Measurements from ENCODE around the gene CCDC78. TPM values are rescaled to one million over a fixed set of nuclear protein-coding genes. Genes with fewer than 3 reads are reported as not detected.

The CCDC78 gene
- total RNA-seq, 2 donors from 2014 or later, result 3.0 to 3.9 TPM

DNA sequence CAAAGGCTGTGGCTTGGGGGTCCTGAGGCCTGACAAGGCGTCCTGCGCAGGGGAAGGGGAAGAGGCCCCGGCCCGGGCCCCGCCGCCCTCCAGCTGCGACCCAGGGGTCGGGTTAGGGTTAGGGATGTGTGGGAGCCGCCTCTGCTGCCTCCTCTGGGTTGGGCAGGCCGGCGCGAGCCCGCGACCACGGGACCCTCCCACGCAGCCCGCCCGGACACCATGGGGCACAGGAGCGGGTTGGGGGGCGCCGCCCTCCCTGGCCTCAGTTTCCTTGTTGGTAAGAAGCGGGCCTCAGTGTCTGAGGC, 14.2 kb upstream of the CCDC78 start:
- Mint-ChIP-seq H3K9me3 (no peaks in the 10 kb centered on the region), H3K27ac (peak overlapping the region; percentile 79), H3K4me3 (peak overlapping the region; percentile 87 to 88), H3K4me1 (ENCODE audit: low read depth) (peaks cover 44% of the 10 kb centered on the region), H3K27me3 (ENCODE audit: low read depth) (no peaks in the 10 kb centered on the region), H3K36me3 (ENCODE audit: insufficient read depth in 2 of 2) (peaks cover under 1 to 4% of the 10 kb centered on the region in 2 donors)
- ATAC-seq (replicated peaks in 1 of 2), result peak in 1 of 2 donors; percentile 10
- no peak for DNase-seq

DNA sequence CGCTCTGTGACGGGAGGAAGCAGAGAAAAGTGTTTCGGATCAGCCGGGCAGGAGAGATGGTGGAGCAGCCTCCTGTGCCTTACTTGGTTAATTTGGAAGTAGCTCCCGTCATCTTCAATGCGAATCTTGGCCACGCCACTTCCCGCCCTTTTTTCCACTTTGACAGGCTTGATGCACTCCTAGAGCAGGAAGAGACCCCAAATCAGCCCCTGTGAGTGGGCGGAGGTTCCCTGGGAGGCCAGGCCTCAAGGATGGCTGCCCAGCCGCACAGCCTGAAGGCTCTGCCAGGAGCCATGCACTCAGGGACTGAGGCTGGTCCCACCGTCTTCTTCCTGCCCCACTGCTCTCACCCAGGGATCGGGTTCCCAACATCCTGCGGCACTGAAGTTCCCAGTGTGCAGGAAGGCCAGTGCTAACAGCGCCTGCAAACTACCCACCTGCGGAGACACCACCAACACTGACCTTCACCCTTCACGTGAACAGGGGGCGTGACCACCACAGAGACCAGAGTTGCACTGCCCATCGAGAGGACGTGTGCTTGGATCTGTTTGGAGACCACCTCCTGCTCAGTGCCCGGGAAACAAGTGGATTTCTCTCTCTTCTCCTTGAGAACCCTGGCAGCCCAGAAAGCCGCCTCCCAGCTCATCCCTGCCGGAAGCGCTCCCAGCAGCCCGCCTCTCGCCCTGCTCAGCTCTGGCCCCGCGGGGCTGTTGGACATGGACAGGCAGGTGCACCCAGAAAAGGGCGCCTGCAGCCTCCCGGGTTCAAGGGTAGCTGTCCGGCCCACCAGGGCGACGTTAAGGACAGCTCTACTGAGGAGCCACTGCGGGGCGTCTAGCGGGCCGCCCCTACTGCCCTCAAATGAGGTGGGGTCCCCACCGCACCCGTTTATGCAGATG, 13.6 kb upstream of the CCDC78 start:
- DNase-seq (no peak), ATAC-seq (replicated peaks in 1 of 2) (no peak)
- Mint-ChIP-seq H3K4me1 (ENCODE audit: low read depth) (peaks cover 48% of the 10 kb centered on the region), H3K27me3 (ENCODE audit: low read depth) (no peaks in the 10 kb centered on the region), H3K9me3 (no peaks in the 10 kb centered on the region), H3K36me3 (ENCODE audit: insufficient read depth in 2 of 2) (peaks cover 4 to 6% of the 10 kb centered on the region in 2 donors), H3K4me3 (peak overlapping the region; percentile 87 to 88), H3K27ac (peak overlapping the region; percentile 79)

DNA sequence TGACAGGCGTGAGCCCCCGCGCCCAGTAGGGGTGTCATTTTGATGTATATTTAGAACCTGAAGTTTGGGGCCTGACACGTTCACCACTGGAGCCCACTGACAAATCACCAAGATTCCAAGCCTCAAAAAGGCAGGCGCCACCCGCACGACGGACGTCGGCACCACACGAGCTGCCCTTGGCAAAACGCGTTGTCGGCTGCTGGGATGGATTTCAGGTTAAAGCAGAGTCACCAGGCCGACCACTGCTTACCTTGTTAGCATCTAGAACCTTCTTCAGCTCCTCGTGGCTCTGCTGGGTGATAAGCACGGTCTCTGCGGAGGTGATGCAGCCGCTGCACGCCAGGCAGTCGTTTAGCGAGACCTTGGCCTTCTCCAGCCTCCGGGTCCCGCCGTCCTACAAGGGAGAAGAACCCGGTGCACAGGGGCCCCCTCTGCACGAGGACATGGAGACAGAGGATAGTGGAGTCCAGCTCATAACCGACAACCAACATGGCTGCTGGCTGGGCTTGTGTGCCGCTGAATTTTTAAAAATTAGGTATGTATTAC, 10.8 kb upstream of the CCDC78 start:
- Mint-ChIP-seq H3K27me3 (ENCODE audit: low read depth) (no peaks in the 10 kb centered on the region), H3K4me1 (ENCODE audit: low read depth) (peaks cover 48% of the 10 kb centered on the region), H3K4me3 (peak overlapping the region in 1 of 2 donors; percentile 65), H3K9me3 (no peaks in the 10 kb centered on the region), H3K27ac (no peak overlapping the region), H3K36me3 (ENCODE audit: insufficient read depth in 2 of 2) (peaks cover 4 to 6% of the 10 kb centered on the region in 2 donors)
- DNase-seq (no peak), ATAC-seq (replicated peaks in 1 of 2) (no peak)

DNA sequence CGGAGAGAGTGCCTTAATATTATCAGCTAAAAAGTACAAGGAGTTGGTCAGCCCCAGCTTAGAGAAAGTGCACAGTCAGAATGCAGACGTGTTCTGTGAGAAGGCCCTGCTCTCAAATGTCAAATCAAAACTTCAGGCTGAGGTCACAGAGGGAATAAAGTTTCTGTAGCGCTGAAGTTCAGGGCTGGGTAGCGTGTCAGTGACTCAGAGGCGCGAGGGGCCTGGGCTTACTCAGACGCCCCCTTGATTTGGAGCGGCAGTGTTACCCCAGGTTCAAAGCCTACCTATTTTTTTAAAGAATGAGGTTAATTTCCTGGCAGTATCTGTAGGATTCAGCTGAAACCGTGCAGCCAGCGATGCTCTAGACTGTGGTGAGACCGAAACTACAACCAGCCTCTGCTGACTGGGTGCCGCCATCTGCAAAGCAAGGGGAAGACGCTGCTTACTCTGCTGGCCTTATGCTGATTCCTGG, 9.8 kb upstream of the CCDC78 start:
- ATAC-seq (replicated peaks in 1 of 2), result peak; percentile 87 to 89
- Mint-ChIP-seq H3K36me3 (ENCODE audit: insufficient read depth in 2 of 2) (peaks cover 4 to 6% of the 10 kb centered on the region in 2 donors), H3K9me3 (no peaks in the 10 kb centered on the region), H3K4me1 (ENCODE audit: low read depth) (peaks cover 48% of the 10 kb centered on the region), H3K27ac (peak overlapping the region; percentile 51), H3K27me3 (ENCODE audit: low read depth) (no peaks in the 10 kb centered on the region), H3K4me3 (peak overlapping the region; percentile 65 to 80)
- DNase-seq, result peak; percentile 76 to 86

DNA sequence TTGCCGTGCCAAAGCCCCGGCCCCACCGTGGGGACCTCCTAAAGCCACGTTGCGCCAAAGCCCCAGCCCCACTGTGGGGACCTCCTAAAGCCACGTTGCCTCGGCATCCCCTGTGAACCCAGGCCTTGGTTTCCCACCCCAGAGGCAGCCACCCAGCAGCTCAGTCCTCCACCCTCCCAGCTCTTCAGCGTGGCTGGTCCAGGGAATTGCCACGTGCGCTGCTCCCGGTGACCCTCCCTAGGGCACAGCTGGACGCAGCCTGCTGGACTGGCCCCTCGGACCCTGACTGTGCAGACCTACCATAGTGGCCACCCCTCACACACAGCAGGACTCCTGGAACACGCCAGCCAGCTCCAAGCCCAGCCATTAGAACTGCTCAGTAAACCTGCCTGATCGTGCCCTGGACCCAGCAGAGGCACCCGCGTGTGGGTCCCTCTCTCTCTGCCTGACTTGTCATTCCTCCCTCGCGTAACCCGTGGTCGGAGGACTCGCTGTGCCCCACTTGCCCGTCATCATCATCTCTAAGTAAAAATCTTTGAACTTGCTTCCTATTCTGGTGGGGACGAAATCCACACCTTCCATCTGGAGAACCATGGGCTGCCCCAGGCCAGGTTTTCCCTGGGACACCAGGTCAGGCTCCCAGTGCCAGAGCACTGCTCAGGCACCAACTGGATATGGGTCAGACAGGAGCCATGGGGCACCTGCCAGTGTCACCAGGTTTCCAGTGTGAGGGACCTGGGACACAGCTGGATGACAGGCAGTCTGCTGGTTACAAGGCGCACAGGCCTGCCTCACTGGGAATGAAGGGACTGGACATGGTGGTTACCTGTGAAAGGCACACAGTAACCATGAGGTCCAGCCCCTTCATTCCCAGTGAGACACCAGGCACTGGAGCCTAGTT, 9.0 kb upstream of the CCDC78 start:
- Mint-ChIP-seq H3K4me1 (ENCODE audit: low read depth) (peaks cover 48% of the 10 kb centered on the region), H3K27ac (no peak overlapping the region), H3K4me3 (peak overlapping the region; percentile 1 to 65), H3K9me3 (no peaks in the 10 kb centered on the region), H3K36me3 (ENCODE audit: insufficient read depth in 2 of 2) (peaks cover 4 to 6% of the 10 kb centered on the region in 2 donors), H3K27me3 (ENCODE audit: low read depth) (no peaks in the 10 kb centered on the region)
- no peak for DNase-seq
- ATAC-seq (replicated peaks in 1 of 2), result no peak

DNA sequence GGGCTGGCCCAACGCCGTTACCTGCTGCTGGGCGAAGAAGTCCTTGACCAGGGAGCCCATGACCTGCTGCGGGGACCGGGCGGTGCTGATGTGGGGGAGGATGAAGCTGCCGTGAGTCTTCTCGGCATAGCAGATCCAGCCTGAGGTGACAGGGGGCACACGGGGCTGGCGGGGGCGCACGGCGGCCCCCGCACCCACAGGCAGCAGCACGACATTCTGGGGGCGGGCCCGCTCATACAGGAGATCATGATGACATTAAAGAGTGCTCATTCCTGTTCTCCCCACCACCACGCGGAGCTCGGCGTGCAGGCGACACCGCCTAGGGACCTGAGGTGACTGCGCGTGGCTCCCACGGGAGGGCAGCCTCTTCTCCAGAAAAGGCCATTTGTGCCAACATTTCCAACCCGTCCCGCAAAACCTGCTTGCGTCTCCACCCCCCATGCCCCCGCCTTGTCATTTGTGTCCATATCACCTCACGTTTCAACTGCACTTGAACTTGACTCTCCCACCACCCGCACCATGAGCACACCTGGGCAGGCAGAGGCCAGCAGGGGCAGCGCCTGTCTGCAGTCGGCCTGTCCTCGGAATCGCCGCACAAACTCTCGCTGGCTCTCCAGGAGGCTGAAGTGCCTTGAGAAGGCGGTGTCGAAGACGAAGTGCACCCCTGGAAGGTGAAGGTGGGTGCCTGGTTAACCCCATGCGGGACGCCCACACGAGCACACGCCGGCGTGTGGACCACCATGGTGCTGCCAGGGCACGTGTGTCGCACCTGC, 8.2 kb upstream of the CCDC78 start:
- DNase-seq (no peak), ATAC-seq (replicated peaks in 1 of 2) (no peak)
- H3K36me3 Mint-ChIP-seq (ENCODE audit: insufficient read depth in 2 of 2), result peaks cover 4 to 6% of the 10 kb centered on the region in 2 donors
- H3K27ac Mint-ChIP-seq, result no peak overlapping the region
- no peaks in the 10 kb centered on the region for H3K9me3 Mint-ChIP-seq
- H3K4me3 Mint-ChIP-seq, result no peak overlapping the region
- H3K27me3 Mint-ChIP-seq (ENCODE audit: low read depth), result no peaks in the 10 kb centered on the region
- peaks cover 40% of the 10 kb centered on the region for H3K4me1 Mint-ChIP-seq (ENCODE audit: low read depth)

DNA sequence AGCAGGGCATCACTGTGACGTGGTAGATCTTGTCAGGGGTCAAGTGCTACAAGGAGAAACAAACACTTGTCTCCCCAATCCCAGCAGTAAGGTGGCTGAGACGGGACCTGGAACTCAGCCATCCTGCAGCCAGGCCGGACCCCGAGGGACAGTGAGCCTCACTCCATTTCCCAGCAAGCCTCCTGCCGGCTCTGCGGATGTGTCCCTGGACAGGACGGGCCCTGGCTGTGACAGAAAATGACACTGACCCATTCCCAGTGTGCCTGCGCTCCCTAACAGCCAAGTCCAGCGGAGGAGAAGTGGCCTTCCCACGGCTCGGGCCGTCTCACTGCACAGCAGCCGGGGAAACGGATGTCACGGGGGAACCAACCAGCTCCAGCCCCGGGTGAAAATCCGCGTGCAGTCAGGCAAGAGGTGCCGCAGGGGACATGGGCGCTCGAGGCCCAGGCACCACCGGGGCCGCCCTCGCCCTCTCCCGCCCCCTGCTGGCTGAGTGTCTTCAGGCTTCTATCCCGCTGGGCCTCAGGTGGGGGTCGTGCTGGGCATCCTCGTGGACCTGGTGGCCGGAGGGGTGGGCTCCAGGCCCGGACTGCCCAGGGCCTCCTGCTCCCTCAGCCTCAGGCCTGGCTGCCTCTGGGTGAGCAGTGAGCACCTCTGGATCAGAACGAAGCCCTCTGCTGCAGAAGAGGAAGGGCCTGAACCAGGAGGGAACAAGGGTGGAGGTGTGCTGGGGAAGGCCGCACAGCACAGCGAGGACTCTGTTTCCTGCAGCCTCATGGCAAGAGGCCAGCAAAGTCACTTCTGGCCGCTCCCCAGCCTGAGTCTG, 7.4 kb upstream of the CCDC78 start:
- no peaks in the 10 kb centered on the region for H3K27me3 Mint-ChIP-seq (ENCODE audit: low read depth)
- peaks cover 32% of the 10 kb centered on the region for H3K4me1 Mint-ChIP-seq (ENCODE audit: low read depth)
- no peak overlapping the region for H3K4me3 Mint-ChIP-seq
- H3K9me3 Mint-ChIP-seq, result no peaks in the 10 kb centered on the region
- peak in 1 of 2 donors; percentile 58 for DNase-seq
- no peak for ATAC-seq (replicated peaks in 1 of 2)
- peaks cover 4 to 6% of the 10 kb centered on the region in 2 donors for H3K36me3 Mint-ChIP-seq (ENCODE audit: insufficient read depth in 2 of 2)
- no peak overlapping the region for H3K27ac Mint-ChIP-seq

DNA sequence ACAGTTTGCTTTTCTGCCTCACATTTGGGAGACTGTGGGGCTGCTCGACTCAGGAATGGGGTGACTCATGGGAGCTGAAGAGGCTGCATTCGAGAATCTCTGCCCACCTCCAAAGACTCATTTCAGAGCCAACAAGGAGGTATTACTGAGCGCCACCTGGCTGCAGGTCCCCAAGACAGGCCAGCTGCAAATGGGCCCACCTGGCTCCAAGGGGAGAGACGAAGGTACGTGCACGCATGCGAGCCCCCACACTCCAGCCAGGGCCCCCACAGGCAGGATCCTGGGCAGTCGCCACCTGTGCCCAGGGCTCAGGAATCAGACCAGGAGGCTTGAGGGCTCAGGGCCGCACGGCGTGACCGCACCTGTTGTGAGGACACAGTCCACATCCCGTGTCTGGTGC, 6.7 kb upstream of the CCDC78 start:
- Mint-ChIP-seq H3K4me3 (no peak overlapping the region), H3K4me1 (ENCODE audit: low read depth) (peaks cover 29% of the 10 kb centered on the region), H3K27ac (no peak overlapping the region), H3K27me3 (ENCODE audit: low read depth) (no peaks in the 10 kb centered on the region), H3K36me3 (ENCODE audit: insufficient read depth in 2 of 2) (peaks cover 4 to 6% of the 10 kb centered on the region in 2 donors), H3K9me3 (no peaks in the 10 kb centered on the region)
- DNase-seq (no peak), ATAC-seq (replicated peaks in 1 of 2) (no peak)

DNA sequence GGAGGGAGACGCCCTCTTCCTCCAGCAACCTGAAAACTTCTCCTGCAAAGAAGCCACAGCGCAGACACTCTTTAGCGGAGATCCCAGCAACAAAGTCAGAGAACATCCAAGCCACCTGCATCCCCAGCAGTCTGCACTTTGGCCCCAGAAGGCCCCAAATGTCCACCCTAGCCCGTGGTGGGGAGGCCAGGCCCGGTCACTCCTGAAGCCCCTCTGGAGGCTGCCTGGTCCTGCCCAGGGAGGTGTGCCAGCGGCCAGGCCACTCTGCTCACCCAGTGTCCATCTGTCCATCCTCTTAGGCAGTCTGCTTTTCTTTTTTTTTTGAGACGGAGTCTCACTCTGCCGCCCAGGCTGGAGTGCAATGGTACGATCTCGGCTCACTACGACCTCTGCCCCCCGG, 6.1 kb upstream of the CCDC78 start:
- Mint-ChIP-seq H3K36me3 (ENCODE audit: insufficient read depth in 2 of 2) (peaks cover 3 to 4% of the 10 kb centered on the region in 2 donors), H3K27ac (no peak overlapping the region), H3K4me3 (no peak overlapping the region), H3K27me3 (ENCODE audit: low read depth) (no peaks in the 10 kb centered on the region), H3K9me3 (no peaks in the 10 kb centered on the region), H3K4me1 (ENCODE audit: low read depth) (peaks cover 23% of the 10 kb centered on the region)
- DNase-seq (no peak), ATAC-seq (replicated peaks in 1 of 2) (no peak)

DNA sequence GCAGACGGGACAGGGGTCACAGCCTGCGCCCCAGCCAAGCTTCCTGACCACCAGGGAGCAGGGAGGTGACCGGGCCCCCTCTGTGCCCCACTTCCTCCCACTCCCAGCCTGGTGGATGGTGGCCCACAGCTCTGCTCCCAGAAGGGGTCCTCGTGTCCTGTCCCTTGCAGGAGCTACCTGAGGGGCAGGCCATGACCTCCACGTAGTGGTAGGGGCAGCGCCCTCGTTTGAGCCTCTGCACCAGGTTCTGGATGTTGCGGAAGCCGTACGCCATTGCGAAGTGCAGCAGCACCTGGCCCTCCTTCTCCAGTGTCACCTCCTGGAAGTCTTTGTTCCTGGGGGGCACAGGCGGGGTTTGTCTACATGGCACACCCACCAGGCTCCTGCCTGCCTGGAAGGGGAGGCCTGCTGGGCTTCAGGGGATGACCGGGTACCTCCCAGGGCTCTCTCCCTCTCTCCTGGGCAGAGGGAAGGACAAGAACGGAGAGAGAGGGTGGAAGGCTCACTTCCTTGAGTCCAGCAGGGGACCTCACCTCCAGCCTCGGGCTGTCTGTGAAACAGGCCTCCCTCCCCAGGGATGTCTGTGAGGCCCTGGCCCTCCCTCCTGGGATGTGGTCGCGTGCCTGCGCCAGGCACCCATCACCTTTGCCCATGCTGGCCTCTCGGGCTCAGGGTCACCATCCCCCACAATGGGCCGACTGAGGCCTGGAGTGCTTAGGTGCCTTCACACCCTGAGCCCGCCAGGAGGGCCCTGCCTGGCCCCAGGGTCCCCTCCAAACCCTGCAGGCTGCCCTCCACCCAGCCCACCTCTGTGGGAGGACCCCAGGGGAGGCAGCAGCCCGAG, 4.6 kb upstream of the CCDC78 start:
- Mint-ChIP-seq H3K27me3 (ENCODE audit: low read depth) (no peaks in the 10 kb centered on the region), H3K4me3 (no peak overlapping the region), H3K9me3 (no peaks in the 10 kb centered on the region), H3K4me1 (ENCODE audit: low read depth) (peaks cover 9% of the 10 kb centered on the region), H3K27ac (no peak overlapping the region), H3K36me3 (ENCODE audit: insufficient read depth in 2 of 2) (peaks cover 3 to 4% of the 10 kb centered on the region in 2 donors)
- ATAC-seq (replicated peaks in 1 of 2) (no peak), DNase-seq (no peak)
